Natural killer cell (primary cell): Measurements from ENCODE around the gene FGFRL1. TPM values are rescaled to one million over a fixed set of nuclear protein-coding genes. Genes with fewer than 3 reads are reported as not detected.

Source experiments
- ATAC-seq, 3 donors: fragments of 150-1000 bp in 2 of 3; fragments of 200-7000 bp in 1 of 3; cut with Tn5 transposase; 1 replicate in 1 of 3; 2 replicates in 2 of 3; pipeline ENCODE4 v1.10.0; 2021; ENCODE audit warnings: mild to moderate bottlenecking in 2 of 3, moderate library complexity in 2 of 3
- DNase-seq, 2 donors: peaks; one replicate each; pipeline versions ENCODE4 v3.0.0 to v3.0.0-alpha.2; 2013 to 2021; ENCODE audit warnings: mixed read lengths in 1 of 2
- H3K27ac ChIP-seq: one replicate; pipeline ENCODE4 v1.5.1; 2013; ENCODE audit warnings: mild to moderate bottlenecking, low read length
- H3K27me3 ChIP-seq: one replicate; pipeline ENCODE4 v1.6.1; 2013; ENCODE audit warnings: low read length; ENCODE audit not compliant: control insufficient read depth, insufficient read depth
- H3K36me3 ChIP-seq: one replicate; pipeline ENCODE4 v1.6.1; 2013; ENCODE audit warnings: low read length; ENCODE audit not compliant: control insufficient read depth, insufficient read depth
- H3K4me1 ChIP-seq: one replicate; pipeline ENCODE4 v1.6.1; 2013; ENCODE audit warnings: low read length; ENCODE audit not compliant: control insufficient read depth, insufficient read depth
- H3K4me3 ChIP-seq: one replicate; pipeline ENCODE4 v1.5.1; 2013; ENCODE audit warnings: low read length
- H3K9me3 ChIP-seq: one replicate; pipeline ENCODE4 v1.6.1; 2013; ENCODE audit warnings: low read length; ENCODE audit not compliant: control insufficient read depth, insufficient read depth
- H3K27ac Mint-ChIP-seq, 2 donors: one replicate each; pipeline ENCODE4 v1.8.0; 2022; ENCODE audit warnings: mild to moderate bottlenecking in 2 of 2, mixed read lengths in 2 of 2, moderate library complexity in 1 of 2
- H3K27me3 Mint-ChIP-seq, 2 donors: one replicate each; pipeline ENCODE4 v1.8.0; 2022; ENCODE audit warnings: low read depth in 2 of 2, mixed read lengths in 2 of 2
- H3K36me3 Mint-ChIP-seq: one replicate; pipeline ENCODE4 v1.8.0; 2022; ENCODE audit warnings: mixed read lengths
- H3K4me1 Mint-ChIP-seq, 2 donors: one replicate each; pipeline ENCODE4 v1.8.0; 2022; ENCODE audit warnings: mixed read lengths in 2 of 2
- H3K4me3 Mint-ChIP-seq: one replicate; pipeline ENCODE4 v1.8.0; 2022; ENCODE audit warnings: mild to moderate bottlenecking, moderate library complexity, mixed read lengths
- H3K9me3 Mint-ChIP-seq, 2 donors: one replicate each; pipeline ENCODE4 v1.8.0; 2022; ENCODE audit warnings: mixed read lengths in 2 of 2
- CTCF ChIP-seq: fragments of 200-600 bp; IDR thresholded peaks from one replicate; pipeline ENCODE4 v1.8.0; 2022; ENCODE audit warnings: antibody characterized with exemption
- WGBS: methylation state at CpG from one replicate; pipeline ENCODE4 v1.1.7; 2013; ENCODE audit warnings: missing lambda C conversion rate; ENCODE audit not compliant: insufficient coverage; 5-methylcytosine and 5-hydroxymethylcytosine counted together
- intact Hi-C: fragments of 100-400 bp; cut with micrococcal nuclease; formaldehyde crosslinking; loops from one replicate; pipeline ENCODE4 v1.14.2; 2022
- total RNA-seq, 4 donors: library from RNA; stranded (reverse); fragments of 120-200 nt in 1 of 4; gene quantifications; one replicate each; pipeline versions ENCODE4 v1.2.3 to v1.2.4, GENCODE V29; 2013 to 2022

Gene FGFRL1
- total RNA-seq, 3 donors from 2014 or later (not counting 1 experiment from before 2014, with no cell fraction given): 28.0 to 39.8 (median 32.5) TPM

- no peaks in the 10 kb centered on the region for H3K27me3 Mint-ChIP-seq
- no peaks in the 10 kb centered on the region for H3K36me3 Mint-ChIP-seq
- peaks cover 0 to 6% of the 10 kb centered on the region in 2 donors for H3K4me1 Mint-ChIP-seq
- Histone ChIP-seq H3K4me3 (no peak overlapping the region), H3K27ac (no peak overlapping the region), H3K27me3 (no peaks in the 10 kb centered on the region), H3K9me3 (no peaks in the 10 kb centered on the region), H3K4me1 (peaks cover 21% of the 10 kb centered on the region), H3K36me3 (no peaks in the 10 kb centered on the region)
- no peak for TF ChIP-seq CTCF
- intact Hi-C loops: no loop called here
- ATAC-seq: no peak
- 85% methylated on average over 8 of the region's 8 CpGs for WGBS
- H3K27ac Mint-ChIP-seq: no peak overlapping the region
- no peaks in the 10 kb centered on the region for H3K9me3 Mint-ChIP-seq
- no peak overlapping the region for H3K4me3 Mint-ChIP-seq
- DNase-seq: no peak
These were observed 3.8 kb downstream of the FGFRL1 start for GRCh38 chr4:1015179-1015578.

- ATAC-seq (no peak), DNase-seq (no peak)
- 97% methylated on average over 10 of the region's 10 CpGs for WGBS
- intact Hi-C loops: no loop called here
- no peak for TF ChIP-seq CTCF
- Histone ChIP-seq H3K4me1 (peaks cover 15% of the 10 kb centered on the region), H3K36me3 (no peaks in the 10 kb centered on the region), H3K9me3 (no peaks in the 10 kb centered on the region), H3K4me3 (no peak overlapping the region), H3K27me3 (no peaks in the 10 kb centered on the region), H3K27ac (no peak overlapping the region)
- Mint-ChIP-seq H3K4me3 (no peak overlapping the region), H3K27me3 (no peaks in the 10 kb centered on the region), H3K4me1 (peaks cover 0 to under 1% of the 10 kb centered on the region in 2 donors), H3K27ac (no peak overlapping the region), H3K9me3 (no peaks in the 10 kb centered on the region), H3K36me3 (no peaks in the 10 kb centered on the region)
These were observed 4.3 kb downstream of the FGFRL1 start for GRCh38 chr4:1015746-1016145.

GRCh38 chr4:1017211-1017610, 5.8 kb downstream of the FGFRL1 start:
- ATAC-seq (no peak), DNase-seq (no peak)
- no peaks in the 10 kb centered on the region for H3K27me3 ChIP-seq
- H3K36me3 Mint-ChIP-seq: no peaks in the 10 kb centered on the region
- no peak overlapping the region for H3K27ac Mint-ChIP-seq
- H3K9me3 Mint-ChIP-seq: no peaks in the 10 kb centered on the region
- no peaks in the 10 kb centered on the region for H3K36me3 ChIP-seq
- no peaks in the 10 kb centered on the region for H3K27me3 Mint-ChIP-seq
- no peak overlapping the region for H3K4me3 ChIP-seq
- no peak for TF ChIP-seq CTCF
- no peaks in the 10 kb centered on the region for H3K9me3 ChIP-seq
- peaks cover 12% of the 10 kb centered on the region for H3K4me1 ChIP-seq
- WGBS: 90% methylated on average over 16 of the region's 16 CpGs
- no peak overlapping the region for H3K4me3 Mint-ChIP-seq
- intact Hi-C loops: no loop called here
- no peak overlapping the region for H3K27ac ChIP-seq
- H3K4me1 Mint-ChIP-seq: no peaks in the 10 kb centered on the region

- ATAC-seq (no peak), DNase-seq (no peak)
- Mint-ChIP-seq H3K27me3 (no peaks in the 10 kb centered on the region), H3K36me3 (no peaks in the 10 kb centered on the region), H3K4me3 (no peak overlapping the region), H3K27ac (no peak overlapping the region), H3K4me1 (no peaks in the 10 kb centered on the region), H3K9me3 (no peaks in the 10 kb centered on the region)
- Histone ChIP-seq H3K4me3 (no peak overlapping the region), H3K36me3 (no peaks in the 10 kb centered on the region), H3K27me3 (no peaks in the 10 kb centered on the region), H3K27ac (no peak overlapping the region), H3K4me1 (peaks cover 8% of the 10 kb centered on the region), H3K9me3 (no peaks in the 10 kb centered on the region)
- intact Hi-C loops: no loop called here
- no peak for TF ChIP-seq CTCF
- 92% methylated on average over 15 of the region's 15 CpGs for WGBS
These were observed 6.3 kb downstream of the FGFRL1 start for GRCh38 chr4:1017706-1018105.
